H1 (cell line): Measurements from ENCODE around the gene TWIST2. TPM values are rescaled to one million over a fixed set of nuclear protein-coding genes. Genes with fewer than 3 reads are reported as not detected.

Experiments
- HDAC2 ChIP-seq, 2 experiments: fragments of 300-600 bp in 1 of 2; sonication (generic) in 1 of 2; IDR thresholded peaks; 2 replicates each; pipeline ENCODE4 v1.6.1; 2011 to 2012; ENCODE audit warnings: low read depth in 2 of 2, low read length in 2 of 2, mild to moderate bottlenecking in 2 of 2, moderate library complexity in 2 of 2, borderline replicate concordance in 1 of 2, inconsistent platforms in 1 of 2
- POLR2AphosphoS5 ChIP-seq: IDR thresholded peaks from 2 replicates; pipeline ENCODE4 v1.6.1; 2011; ENCODE audit warnings: low read depth, low read length
- POU5F1 ChIP-seq: IDR thresholded peaks from 2 replicates; pipeline ENCODE4 v1.6.1; 2011; ENCODE audit warnings: low read depth, mild to moderate bottlenecking, low read length, moderate library complexity
- TAF7 ChIP-seq: optimal IDR thresholded peaks from 2 replicates; pipeline ENCODE3; 2011; ENCODE audit warnings: low read depth, mild to moderate bottlenecking, inconsistent platforms, low read length, moderate library complexity, borderline replicate concordance
- YY1 ChIP-seq: IDR thresholded peaks from 2 replicates; pipeline ENCODE4 v1.6.1; 2011; ENCODE audit warnings: low read depth, mild to moderate bottlenecking, low read length
- polyA plus RNA-seq, 7 experiments: library from polyadenylated mRNA; depleted of rRNA in 3 of 7; stranded (reverse) in 5 of 7; unstranded in 2 of 7; fragments of >200 nt in 5 of 7; fragments of 200-250 nt in 2 of 7; gene quantifications; 1 replicate in 5 of 7; 2 replicates in 1 of 7; 4 replicates in 1 of 7; pipeline versions ENCODE4 v1.2.1 to v1.2.3, GENCODE V29; 2011 to 2013; ENCODE audit warnings: missing spikeins in 2 of 7, mixed read lengths in 2 of 7
- total RNA-seq: library from RNA; stranded (reverse); fragmentation: NEBNext Ultra II Directional; extraction: Animal tissue kit (Norgen Biotek cat#: 25700); gene quantifications from 2 replicates; pipeline ENCODE4 v1.2.1, GENCODE V29; 2021
- TF ChIP-seq, protein P1 (sequence below), 3 experiments: IDR thresholded peaks; 1 replicate in 2 of 3; 2 replicates in 1 of 3; pipeline versions ENCODE4 v1.5.1 to v1.6.1; 2011; ENCODE audit warnings: low read length in 3 of 3, mild to moderate bottlenecking in 3 of 3, inconsistent platforms in 2 of 3, low read depth in 1 of 3, moderate library complexity in 1 of 3; ENCODE audit not compliant: insufficient read depth in 1 of 3; ENCODE audit errors: control extremely low read depth in 1 of 3

TWIST2 gene
- total and polyA plus RNA-seq, 2 of the 8 experiments (the other 6 are each of a cell fraction or from before 2014, with no cell fraction given): 2.6 to 4.3 TPM

DNA sequence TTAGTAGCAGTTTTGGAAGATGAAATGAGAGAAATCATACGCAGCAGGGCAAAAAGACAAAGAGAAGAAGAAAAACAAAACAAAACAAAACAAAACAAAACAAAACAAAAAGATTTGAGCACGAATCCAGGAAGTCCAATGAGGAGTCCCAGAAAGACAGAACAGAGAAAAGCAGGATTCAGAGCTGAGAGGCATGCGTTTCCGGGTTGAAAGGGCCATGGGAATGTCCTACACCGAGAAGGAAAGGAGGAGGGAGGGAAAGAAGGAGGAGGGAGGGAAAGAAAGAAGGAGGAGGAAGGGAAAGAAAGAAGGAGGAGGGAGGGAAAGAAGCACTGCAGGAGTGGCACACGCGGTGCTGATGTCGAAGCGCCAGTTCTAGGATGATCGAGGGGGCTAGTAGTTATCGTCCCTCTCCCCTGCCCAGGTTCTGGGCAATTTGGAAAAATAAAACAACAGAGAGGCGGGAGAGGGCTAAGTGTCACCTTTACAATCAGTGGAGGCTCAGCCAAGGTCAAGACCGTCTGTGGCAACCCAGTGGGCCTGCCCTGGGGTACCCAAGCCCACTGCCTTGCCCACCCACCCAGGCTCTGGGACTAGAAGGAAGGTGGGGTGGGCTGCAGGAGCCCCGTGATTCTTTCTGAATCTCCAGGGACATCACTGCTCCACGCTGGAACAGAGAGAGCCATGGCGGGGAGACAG is 68.4 kb downstream of the TWIST2 start (continued):
- TF ChIP-seq TAF7: no peak
- TF ChIP-seq YY1: no peak
- TF ChIP-seq, protein P1, sequence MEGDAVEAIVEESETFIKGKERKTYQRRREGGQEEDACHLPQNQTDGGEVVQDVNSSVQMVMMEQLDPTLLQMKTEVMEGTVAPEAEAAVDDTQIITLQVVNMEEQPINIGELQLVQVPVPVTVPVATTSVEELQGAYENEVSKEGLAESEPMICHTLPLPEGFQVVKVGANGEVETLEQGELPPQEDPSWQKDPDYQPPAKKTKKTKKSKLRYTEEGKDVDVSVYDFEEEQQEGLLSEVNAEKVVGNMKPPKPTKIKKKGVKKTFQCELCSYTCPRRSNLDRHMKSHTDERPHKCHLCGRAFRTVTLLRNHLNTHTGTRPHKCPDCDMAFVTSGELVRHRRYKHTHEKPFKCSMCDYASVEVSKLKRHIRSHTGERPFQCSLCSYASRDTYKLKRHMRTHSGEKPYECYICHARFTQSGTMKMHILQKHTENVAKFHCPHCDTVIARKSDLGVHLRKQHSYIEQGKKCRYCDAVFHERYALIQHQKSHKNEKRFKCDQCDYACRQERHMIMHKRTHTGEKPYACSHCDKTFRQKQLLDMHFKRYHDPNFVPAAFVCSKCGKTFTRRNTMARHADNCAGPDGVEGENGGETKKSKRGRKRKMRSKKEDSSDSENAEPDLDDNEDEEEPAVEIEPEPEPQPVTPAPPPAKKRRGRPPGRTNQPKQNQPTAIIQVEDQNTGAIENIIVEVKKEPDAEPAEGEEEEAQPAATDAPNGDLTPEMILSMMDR (IDR thresholded peaks at IDR 0.05; ENCODE audit: control extremely low read depth in 1 of 3, insufficient read depth in 1 of 3, low read depth in 1 of 3, low read length in 3 of 3): no peak
- no peak for TF ChIP-seq POLR2AphosphoS5
- no peak for TF ChIP-seq HDAC2 (IDR thresholded peaks at IDR 0.05; ENCODE audit: borderline replicate concordance in 1 of 2, low read depth in 2 of 2, low read length in 2 of 2)
- TF ChIP-seq POU5F1: no peak
